ENCODE measurements around the gene STX19.

DNA sequence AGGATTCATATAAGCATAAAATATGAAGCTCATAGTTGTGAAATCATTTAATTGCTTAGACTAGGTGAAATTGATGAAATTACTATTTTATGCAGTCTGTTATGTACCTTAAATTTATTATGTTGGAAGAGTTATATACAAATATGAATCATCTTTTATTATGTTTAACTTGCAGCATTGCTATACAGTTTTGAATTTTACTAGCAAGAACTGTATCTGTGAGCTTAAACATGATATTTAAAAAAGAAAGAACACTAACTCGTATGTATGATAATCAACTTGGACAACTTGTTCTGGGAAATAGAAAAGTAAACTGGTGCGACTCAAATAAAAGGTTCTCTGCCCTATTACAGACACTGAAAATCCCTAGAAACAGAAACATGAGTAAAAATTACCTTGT is 1.8 kb downstream of the STX19 start:
- TF ChIP-seq, protein P1, sequence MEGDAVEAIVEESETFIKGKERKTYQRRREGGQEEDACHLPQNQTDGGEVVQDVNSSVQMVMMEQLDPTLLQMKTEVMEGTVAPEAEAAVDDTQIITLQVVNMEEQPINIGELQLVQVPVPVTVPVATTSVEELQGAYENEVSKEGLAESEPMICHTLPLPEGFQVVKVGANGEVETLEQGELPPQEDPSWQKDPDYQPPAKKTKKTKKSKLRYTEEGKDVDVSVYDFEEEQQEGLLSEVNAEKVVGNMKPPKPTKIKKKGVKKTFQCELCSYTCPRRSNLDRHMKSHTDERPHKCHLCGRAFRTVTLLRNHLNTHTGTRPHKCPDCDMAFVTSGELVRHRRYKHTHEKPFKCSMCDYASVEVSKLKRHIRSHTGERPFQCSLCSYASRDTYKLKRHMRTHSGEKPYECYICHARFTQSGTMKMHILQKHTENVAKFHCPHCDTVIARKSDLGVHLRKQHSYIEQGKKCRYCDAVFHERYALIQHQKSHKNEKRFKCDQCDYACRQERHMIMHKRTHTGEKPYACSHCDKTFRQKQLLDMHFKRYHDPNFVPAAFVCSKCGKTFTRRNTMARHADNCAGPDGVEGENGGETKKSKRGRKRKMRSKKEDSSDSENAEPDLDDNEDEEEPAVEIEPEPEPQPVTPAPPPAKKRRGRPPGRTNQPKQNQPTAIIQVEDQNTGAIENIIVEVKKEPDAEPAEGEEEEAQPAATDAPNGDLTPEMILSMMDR (conservative IDR thresholded peaks at IDR 0.05; ENCODE audit: low read depth in 2 of 2): no peak
- TF ChIP-seq NANOG (IDR thresholded peaks at IDR 0.05; ENCODE audit: borderline replicate concordance) (no peak), POLR2AphosphoS5 (IDR thresholded peaks at IDR 0.05; ENCODE audit: low read depth) (no peak), EZH2phosphoT487 (IDR thresholded peaks at IDR 0.05; ENCODE audit: unreplicated experiment) (no peak), ZNF331 (CRISPR knock-in tag; IDR thresholded peaks at IDR 0.05; ENCODE audit: low read depth) (no peak), EZH2 (IDR thresholded peaks at IDR 0.05; ENCODE audit: low read depth, unreplicated experiment) (no peak), ETS1 (IDR thresholded peaks at IDR 0.05) (no peak), CREB1 (CRISPR knock-in tag; IDR thresholded peaks at IDR 0.05; ENCODE audit: low read depth) (no peak), ZNF114 (CRISPR knock-in tag; IDR thresholded peaks at IDR 0.05) (no peak), JUNB (IDR thresholded peaks at IDR 0.05; ENCODE audit: unreplicated experiment) (no peak), STAT1 (IDR thresholded peaks at IDR 0.05; ENCODE audit: unreplicated experiment) (no peak)
- TF ChIP-seq, protein P2, sequence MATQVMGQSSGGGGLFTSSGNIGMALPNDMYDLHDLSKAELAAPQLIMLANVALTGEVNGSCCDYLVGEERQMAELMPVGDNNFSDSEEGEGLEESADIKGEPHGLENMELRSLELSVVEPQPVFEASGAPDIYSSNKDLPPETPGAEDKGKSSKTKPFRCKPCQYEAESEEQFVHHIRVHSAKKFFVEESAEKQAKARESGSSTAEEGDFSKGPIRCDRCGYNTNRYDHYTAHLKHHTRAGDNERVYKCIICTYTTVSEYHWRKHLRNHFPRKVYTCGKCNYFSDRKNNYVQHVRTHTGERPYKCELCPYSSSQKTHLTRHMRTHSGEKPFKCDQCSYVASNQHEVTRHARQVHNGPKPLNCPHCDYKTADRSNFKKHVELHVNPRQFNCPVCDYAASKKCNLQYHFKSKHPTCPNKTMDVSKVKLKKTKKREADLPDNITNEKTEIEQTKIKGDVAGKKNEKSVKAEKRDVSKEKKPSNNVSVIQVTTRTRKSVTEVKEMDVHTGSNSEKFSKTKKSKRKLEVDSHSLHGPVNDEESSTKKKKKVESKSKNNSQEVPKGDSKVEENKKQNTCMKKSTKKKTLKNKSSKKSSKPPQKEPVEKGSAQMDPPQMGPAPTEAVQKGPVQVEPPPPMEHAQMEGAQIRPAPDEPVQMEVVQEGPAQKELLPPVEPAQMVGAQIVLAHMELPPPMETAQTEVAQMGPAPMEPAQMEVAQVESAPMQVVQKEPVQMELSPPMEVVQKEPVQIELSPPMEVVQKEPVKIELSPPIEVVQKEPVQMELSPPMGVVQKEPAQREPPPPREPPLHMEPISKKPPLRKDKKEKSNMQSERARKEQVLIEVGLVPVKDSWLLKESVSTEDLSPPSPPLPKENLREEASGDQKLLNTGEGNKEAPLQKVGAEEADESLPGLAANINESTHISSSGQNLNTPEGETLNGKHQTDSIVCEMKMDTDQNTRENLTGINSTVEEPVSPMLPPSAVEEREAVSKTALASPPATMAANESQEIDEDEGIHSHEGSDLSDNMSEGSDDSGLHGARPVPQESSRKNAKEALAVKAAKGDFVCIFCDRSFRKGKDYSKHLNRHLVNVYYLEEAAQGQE (IDR thresholded peaks at IDR 0.05; ENCODE audit: unreplicated experiment): no peak
